Upper lobe of right lung (tissue), 1 donor: ENCODE measurements around the gene EIF1. TPM values are rescaled to one million over a fixed set of nuclear protein-coding genes. Genes with fewer than 3 reads are reported as not detected.
"Not testable (repeated sequence)": the region's sequence is repeated elsewhere in the genome, so short reads cannot be mapped to it uniquely, and the experiment has no call there.

Source experiments
- ATAC-seq: fragments of 200-7000 bp; cut with Tn5 transposase; one replicate; pipeline ENCODE4 v1.9.1; 2020; ENCODE audit warnings: mild to moderate bottlenecking, moderate library complexity
- DNase-seq: peaks from one replicate; pipeline ENCODE4 v3.0.0-alpha.2; 2020
- H3K27ac ChIP-seq: fragments of 200-600 bp; one replicate; pipeline ENCODE4 v1.8.0; 2022
- H3K27me3 ChIP-seq: fragments of 200-600 bp; one replicate; pipeline ENCODE4 v1.8.0; 2022; ENCODE audit warnings: mild to moderate bottlenecking
- H3K36me3 ChIP-seq: fragments of 200-600 bp; one replicate; pipeline ENCODE4 v1.8.0; 2022
- H3K4me1 ChIP-seq: fragments of 200-600 bp; one replicate; pipeline ENCODE4 v1.8.0; 2022
- H3K4me3 ChIP-seq: fragments of 200-600 bp; one replicate; pipeline ENCODE4 v1.8.0; 2022; ENCODE audit warnings: mild to moderate bottlenecking
- H3K9me3 ChIP-seq: fragments of 200-600 bp; one replicate; pipeline ENCODE4 v1.8.0; 2022
- intact Hi-C: fragments of 100-400 bp; cut with DNase I; formaldehyde crosslinking; loops from one replicate; pipeline ENCODE4 v1.11.0; 2022
- total RNA-seq: library from RNA; stranded (reverse); fragmentation: NEBNext Ultra II Directional; extraction: Animal tissue kit (Norgen Biotek cat#: 25700); gene quantifications from one replicate; pipeline ENCODE4 v1.2.1, GENCODE V29; 2021
- TF ChIP-seq, protein P1 (sequence below): fragments of 200-600 bp; IDR thresholded peaks from one replicate; pipeline ENCODE4 v1.8.0; 2022; ENCODE audit warnings: antibody characterized with exemption
- donor health status: DM: no; HTN: yes; CAD: no; lungs with severe emphysema.

Gene EIF1
- total RNA-seq, 1 donor from 2014 or later: 974 TPM

DNA sequence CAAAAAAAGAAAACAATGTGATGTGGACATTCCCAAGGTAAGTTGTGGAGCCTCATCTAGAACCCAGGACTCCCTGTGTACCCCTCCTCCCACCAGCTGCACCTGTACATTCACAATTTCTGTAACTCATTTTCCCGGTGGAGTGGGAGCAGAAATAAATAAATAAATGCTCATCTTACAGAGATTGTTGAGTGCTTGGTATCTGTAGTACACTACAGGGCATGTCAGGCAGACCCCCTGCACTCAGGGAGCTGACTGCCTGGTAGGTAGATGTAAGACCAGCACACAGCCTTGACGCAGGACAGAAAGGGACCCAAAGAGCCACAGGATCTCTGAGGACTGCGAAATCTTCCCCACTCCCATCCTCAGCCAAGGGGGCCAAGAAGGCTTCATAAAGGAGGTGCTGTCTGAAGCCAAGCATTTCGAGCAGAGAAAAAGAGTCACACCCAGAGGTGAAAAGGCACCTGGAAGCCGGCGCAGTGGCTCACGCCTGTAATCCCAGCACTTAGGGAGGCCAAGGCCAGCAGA lies 6.5 kb downstream of the EIF1 start:
- Histone ChIP-seq H3K36me3 (peaks cover 53% of the 10 kb centered on the region), H3K4me3 (no peak overlapping the region), H3K4me1 (peaks cover 30% of the 10 kb centered on the region), H3K27ac (no peak overlapping the region), H3K27me3 (no peaks in the 10 kb centered on the region), H3K9me3 (no peaks in the 10 kb centered on the region)
- ATAC-seq (no peak), DNase-seq (no peak)
- TF ChIP-seq, protein P1, sequence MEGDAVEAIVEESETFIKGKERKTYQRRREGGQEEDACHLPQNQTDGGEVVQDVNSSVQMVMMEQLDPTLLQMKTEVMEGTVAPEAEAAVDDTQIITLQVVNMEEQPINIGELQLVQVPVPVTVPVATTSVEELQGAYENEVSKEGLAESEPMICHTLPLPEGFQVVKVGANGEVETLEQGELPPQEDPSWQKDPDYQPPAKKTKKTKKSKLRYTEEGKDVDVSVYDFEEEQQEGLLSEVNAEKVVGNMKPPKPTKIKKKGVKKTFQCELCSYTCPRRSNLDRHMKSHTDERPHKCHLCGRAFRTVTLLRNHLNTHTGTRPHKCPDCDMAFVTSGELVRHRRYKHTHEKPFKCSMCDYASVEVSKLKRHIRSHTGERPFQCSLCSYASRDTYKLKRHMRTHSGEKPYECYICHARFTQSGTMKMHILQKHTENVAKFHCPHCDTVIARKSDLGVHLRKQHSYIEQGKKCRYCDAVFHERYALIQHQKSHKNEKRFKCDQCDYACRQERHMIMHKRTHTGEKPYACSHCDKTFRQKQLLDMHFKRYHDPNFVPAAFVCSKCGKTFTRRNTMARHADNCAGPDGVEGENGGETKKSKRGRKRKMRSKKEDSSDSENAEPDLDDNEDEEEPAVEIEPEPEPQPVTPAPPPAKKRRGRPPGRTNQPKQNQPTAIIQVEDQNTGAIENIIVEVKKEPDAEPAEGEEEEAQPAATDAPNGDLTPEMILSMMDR: no peak
- intact Hi-C loops: no loop called here

DNA sequence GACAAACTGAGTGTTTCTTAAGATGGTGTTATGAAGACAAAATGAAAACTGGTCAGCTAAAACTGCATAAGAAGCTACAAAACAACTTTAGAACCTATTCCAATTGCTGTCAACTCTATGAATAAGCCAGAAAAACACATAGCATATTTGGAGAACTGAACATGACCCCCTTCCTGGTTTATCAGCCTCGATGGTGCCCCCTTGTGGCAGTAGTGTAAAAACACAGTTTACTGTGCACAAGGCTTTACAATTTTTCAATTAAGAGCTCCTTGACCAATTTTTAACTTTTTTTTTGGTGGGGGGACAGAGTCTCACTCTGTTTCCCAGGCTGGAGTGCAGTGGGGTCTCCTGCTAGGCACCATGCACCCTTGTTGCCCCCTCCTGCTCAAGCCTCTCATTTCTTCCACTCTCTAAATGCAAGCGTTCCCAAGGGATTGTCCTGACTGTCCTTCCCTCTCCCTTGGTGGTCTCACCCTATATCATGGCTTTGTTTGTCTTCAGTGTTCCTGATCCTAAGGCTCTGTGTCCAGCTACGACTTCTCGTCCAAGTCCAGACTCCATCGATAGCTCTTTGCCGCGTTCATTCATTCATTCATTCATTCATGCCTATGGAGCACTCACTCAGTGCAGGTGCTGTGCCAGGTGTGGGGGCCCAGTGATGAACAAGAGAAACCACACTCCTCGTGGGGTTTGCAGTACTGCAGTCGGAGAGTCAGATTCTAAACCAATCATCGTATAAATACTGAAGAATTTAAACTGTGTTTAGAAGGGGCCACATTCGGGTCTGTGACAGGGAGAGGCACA lies 7.5 kb downstream of the EIF1 start:
- H3K9me3 ChIP-seq: no peaks in the 10 kb centered on the region
- ATAC-seq: peak; percentile 78

DNA sequence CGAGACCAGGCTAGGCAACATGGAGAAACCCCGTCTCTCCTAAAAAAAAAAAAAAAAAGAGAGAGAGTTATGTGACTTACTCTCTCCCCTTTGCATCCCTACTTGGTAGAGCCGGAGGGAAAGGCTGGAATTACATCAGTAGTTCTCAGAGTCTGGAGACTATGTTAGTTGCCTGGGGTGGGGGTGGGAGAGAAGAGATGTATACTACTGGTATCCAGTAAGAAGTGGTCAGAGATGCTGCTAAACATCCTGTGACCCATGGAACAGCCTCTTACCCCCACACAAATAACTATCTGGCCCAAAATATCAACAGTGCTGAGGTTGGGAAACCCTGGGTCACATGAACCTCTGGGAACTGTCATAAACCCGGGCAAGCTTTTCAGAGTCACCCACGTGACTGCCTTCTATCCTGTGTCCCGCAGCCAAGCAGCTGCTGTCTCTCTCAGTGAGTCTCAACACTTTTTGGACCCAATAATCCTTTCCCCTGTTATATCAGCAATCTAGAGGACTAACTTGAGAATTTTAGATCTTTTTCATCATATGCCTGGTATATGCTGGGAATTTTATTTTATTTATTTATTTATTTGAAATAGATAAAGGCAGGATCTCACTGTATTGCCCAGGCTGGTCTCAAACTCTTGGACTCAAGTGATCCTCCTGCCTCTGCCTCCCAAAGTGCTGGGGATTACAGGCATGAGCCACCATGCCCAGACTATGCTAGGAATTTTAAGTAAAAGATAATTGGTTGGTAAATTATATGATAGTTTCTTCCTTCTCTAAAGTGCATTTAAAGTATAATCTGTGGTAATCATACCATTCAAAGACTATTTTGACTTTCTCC lies 8.7 kb downstream of the EIF1 start:
- H3K4me3 ChIP-seq: no peak overlapping the region
- ATAC-seq: peak; percentile 82
- peaks cover 31% of the 10 kb centered on the region for H3K36me3 ChIP-seq
- H3K27ac ChIP-seq: peak overlapping the region; percentile 45
- intact Hi-C loops: no loop called here
- no peak for DNase-seq
- no peaks in the 10 kb centered on the region for H3K27me3 ChIP-seq
- no peaks in the 10 kb centered on the region for H3K9me3 ChIP-seq
- TF ChIP-seq, protein P1: no peak
- peaks cover 10% of the 10 kb centered on the region for H3K4me1 ChIP-seq

More for the DNA sequence above, 7.5 kb downstream of the EIF1 start:
- peaks cover 20% of the 10 kb centered on the region for H3K4me1 ChIP-seq
- intact Hi-C loops: no loop called here
- H3K36me3 ChIP-seq: peaks cover 43% of the 10 kb centered on the region
- no peak overlapping the region for H3K27ac ChIP-seq
- H3K4me3 ChIP-seq: no peak overlapping the region
- no peaks in the 10 kb centered on the region for H3K27me3 ChIP-seq
- no peak for DNase-seq
- TF ChIP-seq, protein P1: peak; percentile 87

DNA sequence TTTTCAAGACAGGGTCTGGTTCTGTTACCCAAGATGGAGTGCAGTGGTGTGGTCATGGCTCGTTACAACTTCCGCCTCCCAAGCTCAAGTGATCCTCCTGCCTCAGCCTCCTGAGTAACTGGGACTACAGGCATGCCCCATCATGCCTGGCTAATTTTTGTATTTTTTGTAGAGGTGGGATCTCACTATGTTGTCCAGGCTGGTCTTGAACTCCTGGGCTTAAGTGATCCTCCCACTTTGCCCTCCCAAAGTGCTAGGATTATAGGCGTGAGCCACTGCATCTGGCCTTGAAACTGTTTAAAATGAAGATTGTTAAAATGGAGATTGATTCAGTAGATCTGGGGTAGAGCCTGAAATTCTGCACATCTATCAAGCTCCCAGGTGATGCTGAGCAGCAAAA lies 12.2 kb downstream of the EIF1 start:
- H3K27ac ChIP-seq, H3K4me1 ChIP-seq, H3K9me3 ChIP-seq, DNase-seq, H3K4me3 ChIP-seq, ATAC-seq, H3K27me3 ChIP-seq, intact Hi-C loops, H3K36me3 ChIP-seq: not testable (repeated sequence)

DNA sequence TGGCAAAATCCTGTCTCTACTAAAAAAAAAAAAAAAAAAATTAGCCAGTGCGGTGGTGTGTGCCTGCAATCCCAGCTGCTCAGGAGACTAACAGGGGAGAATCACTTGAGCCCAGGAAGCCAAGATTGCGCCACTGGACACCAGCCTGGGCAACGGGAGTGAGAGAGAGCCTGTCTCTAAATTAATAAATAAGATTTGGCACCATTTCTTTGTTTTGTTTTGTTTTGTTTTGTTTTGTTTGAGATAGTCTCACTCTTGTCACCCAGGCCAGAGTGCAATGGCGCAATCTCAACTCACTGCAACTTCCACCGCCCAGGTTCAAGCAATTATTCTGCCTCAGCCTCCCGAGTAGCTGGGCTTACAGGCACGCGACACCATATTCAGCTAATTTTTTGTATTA lies 14.0 kb downstream of the EIF1 start:
- ATAC-seq (no peak), DNase-seq (no peak)
- no peaks in the 10 kb centered on the region for H3K4me1 ChIP-seq
- no peak overlapping the region for H3K4me3 ChIP-seq
- H3K27ac ChIP-seq: no peak overlapping the region
- H3K9me3 ChIP-seq: no peaks in the 10 kb centered on the region
- no peaks in the 10 kb centered on the region for H3K36me3 ChIP-seq
- intact Hi-C loops: no loop called here
- TF ChIP-seq, protein P1: no peak
- H3K27me3 ChIP-seq: no peaks in the 10 kb centered on the region
